ENCODE data around the gene NUP210L.
"Not testable (repeated sequence)": the region's sequence is repeated elsewhere in the genome, so short reads cannot be mapped to it uniquely, and the experiment has no call there.

DNA sequence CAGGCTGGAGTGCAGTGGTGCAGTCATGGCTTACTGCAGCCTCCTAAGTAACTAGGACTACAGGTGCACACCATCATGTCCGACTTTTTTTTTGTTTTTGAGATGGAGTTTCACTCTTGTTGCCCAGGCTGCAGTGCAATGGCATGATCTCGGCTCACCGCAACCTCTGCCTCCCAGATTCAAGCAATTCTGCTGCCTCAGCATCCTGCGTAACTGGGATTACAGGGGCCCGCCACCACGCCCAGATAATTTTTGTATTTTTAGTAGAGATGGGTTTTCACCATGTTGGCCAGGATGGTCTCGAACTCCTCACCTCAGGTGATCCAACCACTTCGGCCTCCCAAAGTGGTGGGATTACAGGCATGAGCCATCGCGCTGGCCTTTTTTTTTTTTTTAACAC lies 158.0 kb downstream of the NUP210L start:
- TF ChIP-seq, protein P1, sequence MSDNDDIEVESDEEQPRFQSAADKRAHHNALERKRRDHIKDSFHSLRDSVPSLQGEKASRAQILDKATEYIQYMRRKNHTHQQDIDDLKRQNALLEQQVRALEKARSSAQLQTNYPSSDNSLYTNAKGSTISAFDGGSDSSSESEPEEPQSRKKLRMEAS (IDR thresholded peaks at IDR 0.05), result not testable (repeated sequence)
- TF ChIP-seq, protein P2, sequence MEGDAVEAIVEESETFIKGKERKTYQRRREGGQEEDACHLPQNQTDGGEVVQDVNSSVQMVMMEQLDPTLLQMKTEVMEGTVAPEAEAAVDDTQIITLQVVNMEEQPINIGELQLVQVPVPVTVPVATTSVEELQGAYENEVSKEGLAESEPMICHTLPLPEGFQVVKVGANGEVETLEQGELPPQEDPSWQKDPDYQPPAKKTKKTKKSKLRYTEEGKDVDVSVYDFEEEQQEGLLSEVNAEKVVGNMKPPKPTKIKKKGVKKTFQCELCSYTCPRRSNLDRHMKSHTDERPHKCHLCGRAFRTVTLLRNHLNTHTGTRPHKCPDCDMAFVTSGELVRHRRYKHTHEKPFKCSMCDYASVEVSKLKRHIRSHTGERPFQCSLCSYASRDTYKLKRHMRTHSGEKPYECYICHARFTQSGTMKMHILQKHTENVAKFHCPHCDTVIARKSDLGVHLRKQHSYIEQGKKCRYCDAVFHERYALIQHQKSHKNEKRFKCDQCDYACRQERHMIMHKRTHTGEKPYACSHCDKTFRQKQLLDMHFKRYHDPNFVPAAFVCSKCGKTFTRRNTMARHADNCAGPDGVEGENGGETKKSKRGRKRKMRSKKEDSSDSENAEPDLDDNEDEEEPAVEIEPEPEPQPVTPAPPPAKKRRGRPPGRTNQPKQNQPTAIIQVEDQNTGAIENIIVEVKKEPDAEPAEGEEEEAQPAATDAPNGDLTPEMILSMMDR (IDR thresholded peaks at IDR 0.05), result not testable (repeated sequence)
- not testable (repeated sequence) for TF ChIP-seq RFX5 (IDR thresholded peaks at IDR 0.05); EP300 (IDR thresholded peaks at IDR 0.05); RAD21 (conservative IDR thresholded peaks at IDR 0.05 in 1 of 2, IDR thresholded peaks at IDR 0.05 in 1 of 2)
